HUES64 (cell line): ENCODE measurements around the gene PDCD1LG2.

ENCODE experiments used
- H3K27ac ChIP-seq: 2 replicates; pipeline ENCODE4 v1.7.0; 2013; ENCODE audit warnings: low read depth, low read length, inconsistent platforms
- H3K27me3 ChIP-seq: 2 replicates; pipeline ENCODE4 v1.6.1; 2013; ENCODE audit warnings: mild to moderate bottlenecking, low read length; ENCODE audit not compliant: insufficient read depth
- H3K36me3 ChIP-seq: 2 replicates; pipeline ENCODE4 v1.6.1; 2013; ENCODE audit warnings: mild to moderate bottlenecking, low read length; ENCODE audit not compliant: insufficient read depth
- H3K4me1 ChIP-seq: 2 replicates; pipeline ENCODE4 v1.6.1; 2013; ENCODE audit warnings: mild to moderate bottlenecking, low read length, moderate library complexity; ENCODE audit not compliant: insufficient read depth
- H3K4me3 ChIP-seq: 2 replicates; pipeline ENCODE4 v1.5.1; 2013; ENCODE audit warnings: mild to moderate bottlenecking, low read length, moderate library complexity
- H3K9ac ChIP-seq: 2 replicates; pipeline ENCODE4 v1.6.1; 2013; ENCODE audit warnings: mild to moderate bottlenecking, low read depth, low read length
- H3K9me3 ChIP-seq: 2 replicates; pipeline ENCODE4 v1.6.1; 2013; ENCODE audit warnings: low read depth, low read length; ENCODE audit not compliant: insufficient read depth
- WGBS: fragments of 150-250, 120-280 bp; methylation state at CpG from one replicate; pipeline ENCODE4 v1.1.7; 2013; ENCODE audit warnings: missing lambda C conversion rate; 5-methylcytosine and 5-hydroxymethylcytosine counted together

Gene PDCD1LG2

GRCh38 chr9:5514617-5515260, 4.4 kb downstream of the PDCD1LG2 start:
- WGBS = 98% methylated on average over 6 of the region's 6 CpGs
- Histone ChIP-seq H3K27ac (no peak overlapping the region), H3K4me1 (peaks cover 19% of the 10 kb centered on the region)

GRCh38 chr9:5515261-5515650, 4.9 kb downstream of the PDCD1LG2 start:
- H3K27me3 ChIP-seq = no peaks in the 10 kb centered on the region
- H3K36me3 ChIP-seq = no peaks in the 10 kb centered on the region
- no peak overlapping the region for H3K27ac ChIP-seq
- H3K4me3 ChIP-seq = no peak overlapping the region
- no peak overlapping the region for H3K9ac ChIP-seq
- H3K9me3 ChIP-seq = no peaks in the 10 kb centered on the region
- H3K4me1 ChIP-seq = peaks cover 22% of the 10 kb centered on the region
- WGBS = 94% methylated on average over 4 of the region's 4 CpGs

More at GRCh38 chr9:5514617-5515260, 4.4 kb downstream of the PDCD1LG2 start:
- Histone ChIP-seq H3K4me3 (no peak overlapping the region), H3K9ac (no peak overlapping the region), H3K36me3 (no peaks in the 10 kb centered on the region), H3K27me3 (no peaks in the 10 kb centered on the region), H3K9me3 (no peaks in the 10 kb centered on the region)

GRCh38 chr9:5516453-5517220, 6.3 kb downstream of the PDCD1LG2 start:
- no peaks in the 10 kb centered on the region for H3K9me3 ChIP-seq
- H3K36me3 ChIP-seq = no peaks in the 10 kb centered on the region
- H3K27ac ChIP-seq = no peak overlapping the region
- no peak overlapping the region for H3K9ac ChIP-seq
- peaks cover 19% of the 10 kb centered on the region; the same call in 1 of the 2 replicates for H3K4me1 ChIP-seq
- WGBS = 94% methylated on average over 10 of the region's 10 CpGs
- no peaks in the 10 kb centered on the region for H3K27me3 ChIP-seq
- H3K4me3 ChIP-seq = no peak overlapping the region

GRCh38 chr9:5518171-5518936, 8.0 kb downstream of the PDCD1LG2 start:
- Histone ChIP-seq H3K27ac (no peak overlapping the region), H3K4me3 (no peak overlapping the region), H3K9ac (no peak overlapping the region), H3K4me1 (peaks cover 19% of the 10 kb centered on the region; the same call in 1 of the 2 replicates), H3K36me3 (no peaks in the 10 kb centered on the region), H3K27me3 (no peaks in the 10 kb centered on the region), H3K9me3 (no peaks in the 10 kb centered on the region)
- WGBS = 81% methylated on average over 2 of the region's 2 CpGs

GRCh38 chr9:5518937-5519319, 8.6 kb downstream of the PDCD1LG2 start:
- Histone ChIP-seq H3K9me3 (no peaks in the 10 kb centered on the region), H3K27me3 (no peaks in the 10 kb centered on the region), H3K4me1 (peaks cover 19% of the 10 kb centered on the region; the same call in 1 of the 2 replicates), H3K4me3 (no peak overlapping the region), H3K36me3 (no peaks in the 10 kb centered on the region), H3K27ac (no peak overlapping the region), H3K9ac (no peak overlapping the region)
- 76% methylated on average over 2 of the region's 2 CpGs for WGBS

- H3K36me3 ChIP-seq = no peaks in the 10 kb centered on the region
- no peak overlapping the region for H3K9ac ChIP-seq
- H3K4me1 ChIP-seq = peaks cover 10% of the 10 kb centered on the region; the same call in 1 of the 2 replicates
- H3K27ac ChIP-seq = no peak overlapping the region
- no peak overlapping the region for H3K4me3 ChIP-seq
- H3K27me3 ChIP-seq = no peaks in the 10 kb centered on the region
- WGBS = 97% methylated on average over 4 of the region's 4 CpGs
- H3K9me3 ChIP-seq = no peaks in the 10 kb centered on the region
Observed at GRCh38 chr9:5524090-5524489, 13.8 kb downstream of the PDCD1LG2 start.

- 87% methylated on average over 3 of the region's 4 CpGs for WGBS
- H3K9ac ChIP-seq = no peak overlapping the region
Observed at GRCh38 chr9:5529683-5530221, 19.4 kb downstream of the PDCD1LG2 start.

GRCh38 chr9:5531101-5531882, 21.0 kb downstream of the PDCD1LG2 start:
- Histone ChIP-seq H3K36me3 (no peaks in the 10 kb centered on the region), H3K4me3 (no peak overlapping the region), H3K27me3 (no peaks in the 10 kb centered on the region), H3K27ac (no peak overlapping the region), H3K9ac (no peak overlapping the region), H3K9me3 (no peaks in the 10 kb centered on the region), H3K4me1 (0 out of 2 replicates have a peak, but pooled peaks cover 3% of the 10 kb centered on the region)
- 86% methylated on average over 2 of the region's 2 CpGs for WGBS

More at GRCh38 chr9:5529683-5530221, 19.4 kb downstream of the PDCD1LG2 start:
- 0 out of 2 replicates have a peak, but pooled peaks cover 3% of the 10 kb centered on the region for H3K4me1 ChIP-seq
- no peak overlapping the region for H3K4me3 ChIP-seq
- no peak overlapping the region for H3K27ac ChIP-seq
- no peaks in the 10 kb centered on the region for H3K36me3 ChIP-seq
- no peaks in the 10 kb centered on the region for H3K9me3 ChIP-seq
- no peaks in the 10 kb centered on the region for H3K27me3 ChIP-seq

- Histone ChIP-seq H3K36me3 (no peaks in the 10 kb centered on the region), H3K27ac (no peak overlapping the region), H3K27me3 (no peaks in the 10 kb centered on the region), H3K4me1 (0 out of 2 replicates have a peak, but pooled peaks cover 3% of the 10 kb centered on the region), H3K9ac (no peak overlapping the region), H3K9me3 (no peaks in the 10 kb centered on the region), H3K4me3 (no peak overlapping the region)
- WGBS = 92% methylated on average over 1 of the region's 1 CpG
Observed at GRCh38 chr9:5532306-5532705, 22.0 kb downstream of the PDCD1LG2 start.

GRCh38 chr9:5532790-5533189, 22.5 kb downstream of the PDCD1LG2 start:
- no peaks in the 10 kb centered on the region for H3K27me3 ChIP-seq
- WGBS = 94% methylated on average over 5 of the region's 5 CpGs
- H3K4me3 ChIP-seq = no peak overlapping the region
- no peaks in the 10 kb centered on the region for H3K9me3 ChIP-seq
- H3K9ac ChIP-seq = no peak overlapping the region
- H3K27ac ChIP-seq = no peak overlapping the region
- H3K4me1 ChIP-seq = 0 out of 2 replicates have a peak, but pooled peaks cover 3% of the 10 kb centered on the region
- no peaks in the 10 kb centered on the region for H3K36me3 ChIP-seq
